Measurements from ENCODE around the gene SEMA4C. TPM values are rescaled to one million over a fixed set of nuclear protein-coding genes. Genes with fewer than 3 reads are reported as not detected.

SEMA4C gene
- total RNA-seq, 4 donors from 2014 or later, result 54.4 to 82.7 (median 75.4) TPM

GRCh38 chr2:96877042-96877451 is 7.2 kb upstream of the SEMA4C start:
- no peaks in the 10 kb centered on the region for H3K36me3 ChIP-seq
- 98% methylated on average over 6 of the region's 6 CpGs for WGBS
- H3K4me1 ChIP-seq, result peaks cover 25 to 38% (median 33%) of the 10 kb centered on the region in 4 donors
- no peak overlapping the region for H3K27ac ChIP-seq (replicated peaks in 1 of 4)
- no peaks in the 10 kb centered on the region for H3K27me3 ChIP-seq
- H3K9me3 ChIP-seq, result no peaks in the 10 kb centered on the region
- no peak for DNase-seq (ENCODE audit: extremely low spot score)
- intact Hi-C loops (cut with DNase I), result no loop called here
- H3K4me3 ChIP-seq, result no peak overlapping the region
- TF ChIP-seq CTCF (IDR thresholded peaks at IDR 0.05) (no peak), POLR2AphosphoS5 (IDR thresholded peaks at IDR 0.05) (no peak), POLR2A (IDR thresholded peaks at IDR 0.05; ENCODE audit: low read depth) (no peak), EP300 (IDR thresholded peaks at IDR 0.05) (no peak)

GRCh38 chr2:96876269-96877041 is 6.6 kb upstream of the SEMA4C start:
- H3K4me3 ChIP-seq, result no peak overlapping the region
- 84% methylated on average over 11 of the region's 16 CpGs for WGBS
- peaks cover 25 to 43% (median 33%) of the 10 kb centered on the region in 4 donors for H3K4me1 ChIP-seq
- DNase-seq (ENCODE audit: extremely low spot score), result no peak
- H3K27me3 ChIP-seq, result no peaks in the 10 kb centered on the region
- no peaks in the 10 kb centered on the region for H3K36me3 ChIP-seq
- no peaks in the 10 kb centered on the region for H3K9me3 ChIP-seq
- intact Hi-C loops (cut with DNase I), result no loop called here
- TF ChIP-seq POLR2AphosphoS5 (IDR thresholded peaks at IDR 0.05) (no peak), CTCF (IDR thresholded peaks at IDR 0.05) (no peak), POLR2A (IDR thresholded peaks at IDR 0.05; ENCODE audit: low read depth) (no peak), EP300 (IDR thresholded peaks at IDR 0.05) (no peak)
- no peak overlapping the region for H3K27ac ChIP-seq (replicated peaks in 1 of 4)

GRCh38 chr2:96875498-96876268 is 5.8 kb upstream of the SEMA4C start:
- intact Hi-C loops (cut with DNase I), result no loop called here
- no peak overlapping the region for H3K27ac ChIP-seq (replicated peaks in 1 of 4)
- no peaks in the 10 kb centered on the region for H3K36me3 ChIP-seq
- TF ChIP-seq POLR2A (IDR thresholded peaks at IDR 0.05; ENCODE audit: low read depth) (no peak), EP300 (IDR thresholded peaks at IDR 0.05) (no peak), POLR2AphosphoS5 (IDR thresholded peaks at IDR 0.05) (no peak), CTCF (IDR thresholded peaks at IDR 0.05) (no peak)
- no peak for DNase-seq (ENCODE audit: extremely low spot score)
- no peak overlapping the region for H3K4me3 ChIP-seq
- 74% methylated on average over 14 of the region's 14 CpGs for WGBS
- H3K4me1 ChIP-seq, result peaks cover 27 to 51% (median 40%) of the 10 kb centered on the region in 4 donors
- no peaks in the 10 kb centered on the region for H3K27me3 ChIP-seq
- H3K9me3 ChIP-seq, result no peaks in the 10 kb centered on the region

- intact Hi-C loops (cut with DNase I), result no loop called here
Observed at GRCh38 chr2:96874198-96874831, 4.4 kb upstream of the SEMA4C start.

More at GRCh38 chr2:96874198-96874831, 4.4 kb upstream of the SEMA4C start:
- TF ChIP-seq CTCF (IDR thresholded peaks at IDR 0.05) (no peak), POLR2AphosphoS5 (IDR thresholded peaks at IDR 0.05) (no peak), POLR2A (IDR thresholded peaks at IDR 0.05; ENCODE audit: low read depth) (no peak), EP300 (IDR thresholded peaks at IDR 0.05) (no peak)
- H3K4me1 ChIP-seq, result peaks cover 27 to 57% (median 45%) of the 10 kb centered on the region in 4 donors
- 53% methylated on average over 18 of the region's 18 CpGs for WGBS
- peak overlapping the region; percentile 42 to 100 (median 52) for H3K27ac ChIP-seq (replicated peaks in 1 of 4)
- no peaks in the 10 kb centered on the region for H3K27me3 ChIP-seq
- DNase-seq (ENCODE audit: extremely low spot score), result no peak
- H3K4me3 ChIP-seq, result no peak overlapping the region
- no peaks in the 10 kb centered on the region for H3K9me3 ChIP-seq
- H3K36me3 ChIP-seq, result no peaks in the 10 kb centered on the region
